ENCODE results near the gene ZNF501.

ZNF501 gene

GRCh38 chr3:44729384-44729910 is at the start of gene ZNF501:
TSS of gene ZNF501 (plus strand) at chr3:44729635. CDS start at chr3:44734422, 4,787 bp downstream.
- DNase-seq (ENCODE audit: low read depth) = peak; percentile 91
- H3K4me3 ChIP-seq (ENCODE audit: low read depth, low read length) = peak within 1 kb of the TSS; percentile 71
- TF ChIP-seq, protein P1, sequence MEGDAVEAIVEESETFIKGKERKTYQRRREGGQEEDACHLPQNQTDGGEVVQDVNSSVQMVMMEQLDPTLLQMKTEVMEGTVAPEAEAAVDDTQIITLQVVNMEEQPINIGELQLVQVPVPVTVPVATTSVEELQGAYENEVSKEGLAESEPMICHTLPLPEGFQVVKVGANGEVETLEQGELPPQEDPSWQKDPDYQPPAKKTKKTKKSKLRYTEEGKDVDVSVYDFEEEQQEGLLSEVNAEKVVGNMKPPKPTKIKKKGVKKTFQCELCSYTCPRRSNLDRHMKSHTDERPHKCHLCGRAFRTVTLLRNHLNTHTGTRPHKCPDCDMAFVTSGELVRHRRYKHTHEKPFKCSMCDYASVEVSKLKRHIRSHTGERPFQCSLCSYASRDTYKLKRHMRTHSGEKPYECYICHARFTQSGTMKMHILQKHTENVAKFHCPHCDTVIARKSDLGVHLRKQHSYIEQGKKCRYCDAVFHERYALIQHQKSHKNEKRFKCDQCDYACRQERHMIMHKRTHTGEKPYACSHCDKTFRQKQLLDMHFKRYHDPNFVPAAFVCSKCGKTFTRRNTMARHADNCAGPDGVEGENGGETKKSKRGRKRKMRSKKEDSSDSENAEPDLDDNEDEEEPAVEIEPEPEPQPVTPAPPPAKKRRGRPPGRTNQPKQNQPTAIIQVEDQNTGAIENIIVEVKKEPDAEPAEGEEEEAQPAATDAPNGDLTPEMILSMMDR (IDR thresholded peaks at IDR 0.05; ENCODE audit: insufficient read depth, low read depth, low read length, missing control alignments) = no peak

- H3K4me3 ChIP-seq (ENCODE audit: low read depth, low read length) = no peak overlapping the region
- TF ChIP-seq, protein P1 (IDR thresholded peaks at IDR 0.05; ENCODE audit: insufficient read depth, low read depth, low read length, missing control alignments) = no peak
- DNase-seq (ENCODE audit: low read depth) = no peak
These were observed 48.4 kb upstream of the ZNF501 start for GRCh38 chr3:44680921-44681455.

GRCh38 chr3:44682182-44682896 is 47.1 kb upstream of the ZNF501 start:
- DNase-seq (ENCODE audit: low read depth) = no peak
- H3K4me3 ChIP-seq (ENCODE audit: low read depth, low read length) = no peak overlapping the region
- TF ChIP-seq, protein P1 (IDR thresholded peaks at IDR 0.05; ENCODE audit: insufficient read depth, low read depth, low read length, missing control alignments) = no peak

DNA sequence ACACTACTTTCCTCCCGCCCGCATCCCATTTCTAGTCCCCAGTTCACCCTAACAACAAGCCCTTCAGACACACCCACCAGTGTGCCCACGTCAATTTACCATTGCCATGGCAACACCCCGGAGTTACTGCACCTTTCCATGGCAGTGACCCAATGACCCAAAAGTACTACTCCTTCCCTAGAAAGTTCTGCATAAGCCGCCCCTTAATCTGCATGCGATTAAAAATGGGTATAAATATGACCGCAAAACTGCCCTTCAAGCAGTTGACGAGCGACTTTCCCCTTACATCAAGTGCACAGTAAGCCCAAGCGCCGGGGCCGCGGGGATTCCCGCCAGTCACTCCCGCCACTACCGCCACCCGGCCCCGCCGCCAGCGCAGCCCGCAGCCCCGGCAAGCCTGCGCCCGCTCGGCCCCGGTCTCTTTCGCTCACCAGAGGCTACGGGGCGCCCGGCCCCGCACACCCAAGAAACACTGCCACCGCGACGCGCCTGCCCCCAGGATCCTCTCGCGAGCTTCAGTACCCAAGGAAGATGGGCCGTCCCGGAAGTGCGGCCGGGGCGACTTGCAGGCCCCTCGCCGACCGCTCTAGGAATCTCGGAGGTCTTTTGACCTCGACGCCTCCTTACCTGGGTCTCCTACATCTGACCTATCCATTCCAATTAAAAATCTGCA is 44.2 kb upstream of the ZNF501 start:
- DNase-seq (ENCODE audit: low read depth) = peak; percentile 86
- peak overlapping the region; percentile 52 for H3K4me3 ChIP-seq (ENCODE audit: low read depth, low read length)
- TF ChIP-seq, protein P1 (IDR thresholded peaks at IDR 0.05; ENCODE audit: insufficient read depth, low read depth, low read length, missing control alignments) = no peak

DNA sequence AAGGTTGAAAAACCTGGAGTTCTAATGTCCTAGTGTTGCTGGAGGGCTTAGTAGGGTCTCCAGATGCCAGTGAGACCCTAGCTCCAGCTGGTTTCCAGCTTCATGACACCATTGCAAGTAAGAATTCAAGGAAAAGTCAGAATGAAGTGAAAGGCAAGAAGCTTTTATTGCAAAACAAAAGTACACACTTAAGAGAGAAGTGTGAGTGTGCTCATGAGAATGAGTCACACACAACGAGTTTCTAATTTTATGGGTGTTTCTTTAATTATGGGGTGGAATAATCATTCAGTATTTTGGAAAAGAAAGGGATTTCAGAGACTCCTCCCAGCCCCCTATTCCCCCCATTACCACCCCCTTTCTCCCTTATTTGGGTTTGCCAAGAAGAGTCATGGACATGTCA is 41.5 kb upstream of the ZNF501 start:
- DNase-seq (ENCODE audit: low read depth) = no peak
- TF ChIP-seq, protein P1 (IDR thresholded peaks at IDR 0.05; ENCODE audit: insufficient read depth, low read depth, low read length, missing control alignments) = no peak

GRCh38 chr3:44712455-44713075 is 16.9 kb upstream of the ZNF501 start, which contains the start of gene ZNF502:
TSS of gene ZNF502 (plus strand) at chr3:44712660. CDS start at chr3:44720262, 7,602 bp downstream.
- DNase-seq (ENCODE audit: low read depth) = no peak
- H3K4me3 ChIP-seq (ENCODE audit: low read depth, low read length) = no peak within 1 kb of the TSS
- TF ChIP-seq, protein P1 (IDR thresholded peaks at IDR 0.05; ENCODE audit: insufficient read depth, low read depth, low read length, missing control alignments) = no peak

More for the DNA sequence above, 41.5 kb upstream of the ZNF501 start:
- H3K4me3 ChIP-seq (ENCODE audit: low read depth, low read length) = no peak overlapping the region
